Measurements from ENCODE around the gene TAF13. TPM values are rescaled to one million over a fixed set of nuclear protein-coding genes. Genes with fewer than 3 reads are reported as not detected.
"Not testable (repeated sequence)": the region's sequence is repeated elsewhere in the genome, so short reads cannot be mapped to it uniquely, and the experiment has no call there.

Gene TAF13
- total RNA-seq, 2 experiments from 2014 or later = 18.5 to 19.0 TPM

DNA sequence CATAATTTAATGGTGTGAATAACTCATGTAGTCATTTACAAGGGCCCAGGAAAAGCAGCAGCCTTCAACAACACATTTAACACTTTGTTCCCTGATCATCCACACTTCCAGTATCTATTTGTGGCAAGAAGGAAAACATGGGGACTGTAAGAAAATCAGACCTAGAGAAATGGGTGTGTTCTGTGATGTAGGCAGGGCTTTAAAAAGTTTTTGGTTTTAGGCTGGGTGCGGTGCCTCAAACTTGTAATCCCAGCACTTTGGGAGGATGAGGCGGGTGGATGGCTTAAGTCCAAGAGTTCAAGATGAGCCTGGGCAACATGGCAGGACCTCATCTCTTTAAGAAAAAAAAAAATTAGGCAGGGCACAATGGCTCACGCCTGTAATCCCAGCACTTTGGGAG lies 19.7 kb downstream of the TAF13 start:
- Mint-ChIP-seq H3K4me3 (no peak overlapping the region), H3K9me3 (no peaks in the 10 kb centered on the region), H3K36me3 (ENCODE audit: low read depth) (no peaks in the 10 kb centered on the region), H3K27me3 (no peaks in the 10 kb centered on the region), H3K4me1 (ENCODE audit: low read depth) (no peaks in the 10 kb centered on the region), H3K27ac (no peak overlapping the region)
- CTCF ChIA-PET = no interaction called here
- POLR2A ChIA-PET = no interaction called here
- intact Hi-C loops (cut with micrococcal nuclease) = no loop called here
- DNase-seq (no peak), ATAC-seq (no peak)
- TF ChIP-seq, protein P1, sequence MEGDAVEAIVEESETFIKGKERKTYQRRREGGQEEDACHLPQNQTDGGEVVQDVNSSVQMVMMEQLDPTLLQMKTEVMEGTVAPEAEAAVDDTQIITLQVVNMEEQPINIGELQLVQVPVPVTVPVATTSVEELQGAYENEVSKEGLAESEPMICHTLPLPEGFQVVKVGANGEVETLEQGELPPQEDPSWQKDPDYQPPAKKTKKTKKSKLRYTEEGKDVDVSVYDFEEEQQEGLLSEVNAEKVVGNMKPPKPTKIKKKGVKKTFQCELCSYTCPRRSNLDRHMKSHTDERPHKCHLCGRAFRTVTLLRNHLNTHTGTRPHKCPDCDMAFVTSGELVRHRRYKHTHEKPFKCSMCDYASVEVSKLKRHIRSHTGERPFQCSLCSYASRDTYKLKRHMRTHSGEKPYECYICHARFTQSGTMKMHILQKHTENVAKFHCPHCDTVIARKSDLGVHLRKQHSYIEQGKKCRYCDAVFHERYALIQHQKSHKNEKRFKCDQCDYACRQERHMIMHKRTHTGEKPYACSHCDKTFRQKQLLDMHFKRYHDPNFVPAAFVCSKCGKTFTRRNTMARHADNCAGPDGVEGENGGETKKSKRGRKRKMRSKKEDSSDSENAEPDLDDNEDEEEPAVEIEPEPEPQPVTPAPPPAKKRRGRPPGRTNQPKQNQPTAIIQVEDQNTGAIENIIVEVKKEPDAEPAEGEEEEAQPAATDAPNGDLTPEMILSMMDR (IDR thresholded peaks at IDR 0.05) = no peak

DNA sequence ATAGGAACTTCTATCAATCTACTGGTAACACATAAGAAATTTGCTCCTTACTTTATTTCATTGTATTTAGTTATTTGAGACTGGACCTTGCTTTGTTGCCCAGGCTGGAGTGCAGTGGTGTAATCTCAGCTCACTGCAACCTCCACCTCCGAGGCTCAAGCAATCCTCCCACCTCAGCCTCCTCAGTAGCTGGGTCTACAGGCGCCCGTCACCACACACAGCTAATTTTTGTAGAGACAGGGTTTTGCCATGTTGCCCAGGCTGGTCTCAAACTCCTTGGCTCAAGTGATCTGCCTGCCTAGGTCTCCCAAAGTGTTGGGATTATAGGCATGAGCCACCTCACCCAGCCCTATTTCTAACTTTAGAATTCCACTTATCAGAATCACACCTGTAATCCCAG lies 23.7 kb downstream of the TAF13 start:
- H3K27ac Mint-ChIP-seq; ATAC-seq; intact Hi-C loops (cut with micrococcal nuclease); CTCF ChIA-PET; H3K27me3 Mint-ChIP-seq; DNase-seq; H3K9me3 Mint-ChIP-seq; H3K4me3 Mint-ChIP-seq; H3K36me3 Mint-ChIP-seq (ENCODE audit: low read depth); POLR2A ChIA-PET; H3K4me1 Mint-ChIP-seq (ENCODE audit: low read depth): not testable (repeated sequence)

DNA sequence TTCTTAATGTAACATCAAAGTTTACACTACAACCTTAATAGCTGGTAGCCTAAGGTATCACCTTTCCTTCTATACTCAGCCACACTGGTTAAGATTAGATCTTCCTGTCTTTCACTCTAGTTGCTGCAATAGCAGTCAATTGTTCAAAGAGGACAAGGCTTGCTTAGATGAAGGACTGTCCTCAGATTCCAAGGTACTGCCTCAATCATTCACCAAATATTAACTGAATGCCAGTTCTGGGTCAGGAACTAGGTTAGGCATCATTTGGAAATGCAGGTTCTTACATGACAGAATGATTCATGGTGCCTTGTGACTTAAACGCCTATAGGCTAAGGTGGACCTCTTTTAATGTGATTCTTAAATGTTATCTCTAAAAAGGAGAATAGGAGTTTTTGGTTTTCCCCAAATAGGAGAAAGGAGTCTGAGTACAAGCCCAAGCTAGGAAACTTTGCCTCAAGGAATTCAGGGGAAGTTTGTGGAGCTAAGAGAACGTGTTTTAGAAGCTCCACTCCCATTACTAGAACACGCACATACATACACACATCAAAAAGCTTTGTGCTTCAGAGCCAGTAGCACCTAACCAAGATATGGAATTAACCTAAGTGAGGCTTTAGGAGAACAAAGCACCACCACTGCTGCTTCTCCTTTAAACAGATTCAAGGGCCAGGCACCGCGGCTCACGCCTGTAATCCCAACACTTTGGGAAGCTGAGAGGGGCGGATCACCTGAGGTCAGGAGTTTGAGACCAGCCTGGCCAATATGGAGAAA lies 25.4 kb downstream of the TAF13 start:
- CTCF ChIA-PET = no interaction called here
- POLR2A ChIA-PET = interaction anchor here (0.7 kb wide), 1 partner anchor 116 kb away, joined by 3 read pairs; no protein-coding TSS in a partner anchor
- intact Hi-C loops (cut with micrococcal nuclease) = no loop called here
- TF ChIP-seq, protein P1 (IDR thresholded peaks at IDR 0.05) = no peak
- Mint-ChIP-seq H3K4me1 (ENCODE audit: low read depth) (no peaks in the 10 kb centered on the region), H3K27me3 (peaks cover 1% of the 10 kb centered on the region), H3K27ac (no peak overlapping the region), H3K9me3 (no peaks in the 10 kb centered on the region), H3K4me3 (no peak overlapping the region), H3K36me3 (ENCODE audit: low read depth) (no peaks in the 10 kb centered on the region)
- DNase-seq = no peak
- ATAC-seq = no peak

DNA sequence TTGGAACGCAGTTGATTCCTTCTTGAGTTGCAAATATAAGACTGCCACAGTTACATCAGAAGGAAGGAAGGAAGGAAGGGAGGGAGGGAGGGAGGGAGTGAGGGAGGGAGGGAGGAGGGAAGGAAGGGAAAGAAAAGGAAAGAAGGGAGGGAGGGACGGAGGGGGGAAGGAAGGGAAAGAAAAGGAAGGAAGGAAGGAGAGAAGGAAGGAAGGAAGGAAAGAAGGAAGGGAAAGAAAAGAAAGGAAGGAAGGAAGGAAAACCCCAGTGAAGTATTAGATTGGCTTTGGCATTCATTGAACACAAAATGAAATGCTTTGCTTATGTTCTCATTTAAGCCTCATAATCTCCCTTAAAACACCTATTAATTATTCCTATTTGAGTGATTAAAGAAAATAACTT lies 27.5 kb downstream of the TAF13 start:
- no peak for ATAC-seq
- no peak for DNase-seq
- H3K36me3 Mint-ChIP-seq (ENCODE audit: low read depth) = no peaks in the 10 kb centered on the region
- no peaks in the 10 kb centered on the region for H3K4me1 Mint-ChIP-seq (ENCODE audit: low read depth)
- TF ChIP-seq, protein P1 (IDR thresholded peaks at IDR 0.05) = no peak
- peaks cover 1% of the 10 kb centered on the region for H3K27me3 Mint-ChIP-seq
- no peak overlapping the region for H3K4me3 Mint-ChIP-seq
- intact Hi-C loops (cut with micrococcal nuclease) = no loop called here
- POLR2A ChIA-PET = no interaction called here
- CTCF ChIA-PET = no interaction called here
- H3K27ac Mint-ChIP-seq = no peak overlapping the region
- no peaks in the 10 kb centered on the region for H3K9me3 Mint-ChIP-seq

DNA sequence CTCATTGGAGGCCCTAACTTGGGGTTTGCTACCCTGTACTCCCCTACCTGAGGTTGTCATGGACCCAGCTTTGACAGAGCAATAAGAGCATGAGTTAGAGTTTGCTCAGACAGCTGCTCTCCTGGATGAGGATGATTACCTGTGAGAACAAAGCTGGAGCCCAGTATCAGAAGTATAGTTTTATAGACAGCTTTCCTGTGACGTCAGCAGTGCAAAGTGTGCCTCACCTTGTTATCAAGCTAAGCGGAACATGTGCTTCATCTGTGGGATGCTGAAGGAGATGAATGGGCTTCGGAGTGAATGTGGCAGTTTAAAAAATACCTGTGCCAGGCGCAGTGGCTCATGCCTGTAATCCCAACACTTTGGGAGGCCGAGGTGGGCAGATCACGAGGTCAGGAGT lies 28.5 kb downstream of the TAF13 start:
- no peak for DNase-seq
- no peak overlapping the region for H3K4me3 Mint-ChIP-seq
- H3K36me3 Mint-ChIP-seq (ENCODE audit: low read depth) = no peaks in the 10 kb centered on the region
- POLR2A ChIA-PET = no interaction called here
- intact Hi-C loops (cut with micrococcal nuclease) = no loop called here
- no peak for ATAC-seq
- CTCF ChIA-PET = no interaction called here
- no peaks in the 10 kb centered on the region for H3K4me1 Mint-ChIP-seq (ENCODE audit: low read depth)
- TF ChIP-seq, protein P1 (IDR thresholded peaks at IDR 0.05) = no peak
- H3K9me3 Mint-ChIP-seq = no peaks in the 10 kb centered on the region
- H3K27ac Mint-ChIP-seq = no peak overlapping the region
- H3K27me3 Mint-ChIP-seq = peaks cover 1% of the 10 kb centered on the region
